AG04450 (cell line): ENCODE measurements around the gene LHCGR. TPM values are rescaled to one million over a fixed set of nuclear protein-coding genes. Genes with fewer than 3 reads are reported as not detected.

Source experiments
- CTCF ChIA-PET: fragments of 300-600, 350-600 bp; formaldehyde crosslinking; extraction: SDS; loops from one replicate; lab custom pipeline; 2022; ENCODE audit warnings: antibody characterized with exemption, inconsistent platforms; lab: Charles Lee
- POLR2A ChIA-PET: fragments of 350-600 bp; formaldehyde crosslinking; extraction: SDS; loops from one replicate; lab custom pipeline; 2021; ENCODE audit warnings: antibody characterized with exemption, inconsistent platforms; lab: Yijun Ruan, JAX
- DNase-seq: peaks from one replicate; pipeline ENCODE4 v3.0.0-alpha.2; 2011; ENCODE audit warnings: low read depth, low spot score
- H3K27ac ChIP-seq: one replicate; pipeline ENCODE4 v1.5.1; 2012; ENCODE audit warnings: low read depth, low read length, control low read depth
- H3K27me3 ChIP-seq: one replicate; pipeline ENCODE4 v1.6.0; 2012; ENCODE audit warnings: low read length; ENCODE audit not compliant: control insufficient read depth, insufficient read depth
- H3K4me3 ChIP-seq: 2 replicates; pipeline ENCODE4 v1.5.1; 2011; ENCODE audit warnings: mild to moderate bottlenecking, low read depth, low read length, control low read depth
- H3K9me3 ChIP-seq: 2 replicates; pipeline ENCODE4 v1.5.1; 2012; ENCODE audit warnings: low read length; ENCODE audit not compliant: control insufficient read depth, insufficient read depth
- polyA plus RNA-seq: library from polyadenylated mRNA; depleted of rRNA; stranded (reverse); fragments of >200 nt; gene quantifications from 2 replicates; pipeline ENCODE4 v1.2.3, GENCODE V29; 2011; rRNA removed
- small RNA-seq: library from RNA; depleted of rRNA; stranded (forward); fragments of <200 nt; gene quantifications from one replicate; pipeline ENCODE3, GENCODE V24; 2012; ENCODE audit warnings: low read depth; ENCODE audit not compliant: insufficient read length
- TF ChIP-seq, protein P1 (sequence below): IDR thresholded peaks from 2 replicates; pipeline ENCODE4 v1.5.1; 2011; ENCODE audit warnings: low read depth, low read length, control low read depth, inconsistent platforms

The LHCGR gene
- polyA plus RNA-seq, 1 experiment: 3.8 TPM

DNA sequence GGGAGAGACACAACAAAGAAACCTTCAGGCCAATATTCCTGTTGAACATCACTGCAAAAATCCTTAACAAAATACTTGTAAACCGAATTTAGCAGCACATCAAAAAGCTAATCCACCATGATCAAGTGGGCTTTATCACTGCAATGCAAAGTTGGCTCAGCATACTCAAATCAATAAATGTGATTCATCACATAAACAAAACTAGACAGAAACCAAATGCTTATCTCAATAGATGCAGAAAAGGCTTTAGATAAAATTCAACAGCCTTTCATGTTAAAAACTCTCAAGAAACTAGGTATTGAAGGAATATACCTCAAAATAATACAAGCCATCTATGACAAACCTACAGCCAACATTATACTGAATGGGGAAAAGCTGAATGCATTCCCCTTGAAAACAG, 117.3 kb downstream of the LHCGR start:
- DNase-seq: no peak
- POLR2A ChIA-PET: no interaction called here
- H3K4me3 ChIP-seq: no peak overlapping the region
- TF ChIP-seq, protein P1, sequence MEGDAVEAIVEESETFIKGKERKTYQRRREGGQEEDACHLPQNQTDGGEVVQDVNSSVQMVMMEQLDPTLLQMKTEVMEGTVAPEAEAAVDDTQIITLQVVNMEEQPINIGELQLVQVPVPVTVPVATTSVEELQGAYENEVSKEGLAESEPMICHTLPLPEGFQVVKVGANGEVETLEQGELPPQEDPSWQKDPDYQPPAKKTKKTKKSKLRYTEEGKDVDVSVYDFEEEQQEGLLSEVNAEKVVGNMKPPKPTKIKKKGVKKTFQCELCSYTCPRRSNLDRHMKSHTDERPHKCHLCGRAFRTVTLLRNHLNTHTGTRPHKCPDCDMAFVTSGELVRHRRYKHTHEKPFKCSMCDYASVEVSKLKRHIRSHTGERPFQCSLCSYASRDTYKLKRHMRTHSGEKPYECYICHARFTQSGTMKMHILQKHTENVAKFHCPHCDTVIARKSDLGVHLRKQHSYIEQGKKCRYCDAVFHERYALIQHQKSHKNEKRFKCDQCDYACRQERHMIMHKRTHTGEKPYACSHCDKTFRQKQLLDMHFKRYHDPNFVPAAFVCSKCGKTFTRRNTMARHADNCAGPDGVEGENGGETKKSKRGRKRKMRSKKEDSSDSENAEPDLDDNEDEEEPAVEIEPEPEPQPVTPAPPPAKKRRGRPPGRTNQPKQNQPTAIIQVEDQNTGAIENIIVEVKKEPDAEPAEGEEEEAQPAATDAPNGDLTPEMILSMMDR: no peak
- CTCF ChIA-PET: no interaction called here
- H3K9me3 ChIP-seq: no peaks in the 10 kb centered on the region
- no peaks in the 10 kb centered on the region for H3K27me3 ChIP-seq
- H3K27ac ChIP-seq: no peak overlapping the region

Small RNA genes lying within 50 kb of the gene (small RNA-seq; reads per million reads assigned to genes)
- gene ELOBP3: not detected

Other genes starting within 250 kb of the LHCGR start
- 13.5 and 17.8 TPM in 2 replicates for gene STON1, start 225.6 kb downstream of the LHCGR start, polyA plus RNA-seq
- gene GTF2A1L, start 137.9 kb downstream of the LHCGR start, polyA plus RNA-seq: 0.19 TPM in 1 of 2 replicates, not detected in the other